LoVo (cell line): ENCODE results near the gene TMA7B.

Source experiments
- DNase-seq: peaks from one replicate; pipeline ENCODE4 v3.0.0-alpha.2; 2016; ENCODE audit warnings: low spot score

The TMA7B gene

DNA sequence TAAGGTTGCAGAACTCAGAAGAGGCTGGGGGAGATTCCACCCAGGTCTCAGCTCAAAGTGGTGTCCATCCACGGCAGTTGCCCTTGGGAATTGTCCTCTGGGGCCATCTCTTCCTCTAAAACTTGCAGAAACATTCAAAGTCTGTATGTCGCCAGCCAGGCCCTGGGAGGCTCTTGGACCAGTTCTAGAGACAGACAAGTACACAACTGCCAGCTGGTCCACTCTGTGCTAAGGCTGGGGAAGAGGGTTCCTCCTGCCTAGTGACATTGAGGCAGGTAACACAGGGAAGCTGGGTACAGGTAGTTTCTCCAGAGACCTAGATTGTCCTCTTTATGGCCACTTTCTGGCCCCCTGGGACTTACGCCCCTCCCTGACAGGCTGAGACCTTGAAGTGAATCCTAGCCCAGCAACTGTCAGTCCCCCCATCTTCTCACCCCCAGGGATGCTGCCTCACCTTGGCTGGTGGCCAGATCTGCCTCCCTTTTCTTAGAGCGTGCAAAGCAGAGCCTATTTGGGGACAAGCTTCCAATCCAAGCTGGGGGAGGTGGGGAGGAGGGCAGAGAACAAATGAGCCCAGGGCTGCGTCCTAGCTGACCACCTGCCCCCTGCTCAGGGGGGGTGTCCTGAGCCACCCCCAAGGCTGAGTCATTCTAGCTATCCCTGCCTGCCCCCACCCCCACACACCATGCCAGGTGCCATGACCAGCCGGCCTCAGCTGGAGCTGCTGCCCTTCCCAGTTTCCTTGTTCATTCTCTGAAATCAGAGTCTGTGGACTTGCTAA, 42.9 kb downstream of the TMA7B start:
- DNase-seq: no peak

DNA sequence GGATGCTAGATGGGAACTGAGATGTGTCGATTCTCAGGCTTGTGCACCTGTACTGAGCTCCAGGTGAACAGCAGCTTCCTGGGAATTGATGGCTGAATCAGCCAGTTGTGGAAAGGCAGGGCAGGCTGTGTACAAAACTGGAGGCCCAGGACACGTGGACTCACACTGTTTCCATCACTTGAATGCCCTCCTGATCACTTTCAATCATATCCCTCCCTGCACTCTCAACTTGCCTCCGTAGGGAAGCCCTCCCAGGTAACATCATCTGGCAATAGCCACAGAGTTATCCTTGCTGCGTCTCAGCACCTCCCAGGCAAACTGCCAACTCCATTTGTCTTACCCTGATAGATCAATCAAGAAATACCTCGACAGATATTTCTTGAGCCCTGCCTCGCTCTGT, 44.6 kb downstream of the TMA7B start:
- no peak for DNase-seq

DNA sequence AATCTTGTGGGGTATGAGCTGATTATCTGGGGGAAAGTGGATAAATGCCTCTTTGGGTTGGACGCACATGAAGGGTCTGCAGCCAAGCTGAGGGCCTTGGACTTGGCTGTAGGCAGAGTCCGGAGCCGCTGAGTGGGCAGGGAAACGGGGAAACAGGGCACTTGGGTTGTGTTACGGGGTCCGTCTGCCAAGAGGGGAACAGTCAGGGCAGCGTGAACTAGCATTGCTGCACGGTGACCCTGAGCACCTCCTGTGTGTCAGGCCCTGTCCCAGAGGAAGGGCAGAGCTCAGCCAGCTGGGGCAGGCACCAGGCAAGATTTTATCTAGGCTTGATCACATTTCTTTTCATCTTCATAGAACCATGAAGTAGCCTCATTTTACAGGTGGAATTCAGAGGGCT, 46.4 kb downstream of the TMA7B start:
- DNase-seq: no peak

DNA sequence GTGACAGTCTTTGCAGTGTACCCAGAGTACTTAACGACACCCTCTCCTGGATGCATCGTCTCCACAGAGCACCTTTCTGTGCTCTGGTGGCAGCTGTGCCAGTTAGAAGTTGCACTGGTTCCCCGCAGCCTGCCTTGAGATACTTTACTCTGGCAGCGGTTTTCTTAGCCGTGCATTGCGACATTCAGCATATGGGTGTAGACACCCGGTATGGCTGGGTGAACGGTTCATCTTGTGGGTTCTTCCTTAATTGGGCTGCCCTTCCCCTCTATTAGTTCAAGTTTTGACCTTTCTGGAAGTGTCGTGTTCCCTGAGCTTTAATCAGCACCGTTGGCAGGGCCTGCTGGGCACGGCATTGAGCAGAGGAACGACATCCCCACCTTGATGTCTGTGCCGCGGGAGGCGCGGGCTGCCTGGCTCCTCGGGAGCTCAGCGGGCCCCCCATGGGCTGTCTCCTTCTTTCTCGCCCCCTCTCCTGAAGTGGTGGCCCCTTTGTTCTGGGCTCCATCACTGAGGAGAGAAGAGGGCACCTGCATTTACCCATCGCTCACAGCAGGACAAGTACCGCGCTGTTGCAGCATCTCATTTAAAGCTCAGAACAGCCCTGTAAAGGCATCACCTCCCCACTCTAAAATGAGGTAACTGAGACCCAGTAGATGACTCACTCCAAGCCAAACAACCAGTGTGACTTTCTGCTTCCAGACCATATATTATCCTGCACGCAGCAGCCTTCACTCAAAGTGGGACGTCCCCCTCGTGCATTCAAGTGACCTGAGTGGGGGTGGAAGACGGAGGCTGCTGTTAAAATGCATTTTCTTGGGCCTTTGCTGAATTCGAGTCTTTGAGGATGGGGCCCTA, 47.9 kb downstream of the TMA7B start:
- DNase-seq: no peak

DNA sequence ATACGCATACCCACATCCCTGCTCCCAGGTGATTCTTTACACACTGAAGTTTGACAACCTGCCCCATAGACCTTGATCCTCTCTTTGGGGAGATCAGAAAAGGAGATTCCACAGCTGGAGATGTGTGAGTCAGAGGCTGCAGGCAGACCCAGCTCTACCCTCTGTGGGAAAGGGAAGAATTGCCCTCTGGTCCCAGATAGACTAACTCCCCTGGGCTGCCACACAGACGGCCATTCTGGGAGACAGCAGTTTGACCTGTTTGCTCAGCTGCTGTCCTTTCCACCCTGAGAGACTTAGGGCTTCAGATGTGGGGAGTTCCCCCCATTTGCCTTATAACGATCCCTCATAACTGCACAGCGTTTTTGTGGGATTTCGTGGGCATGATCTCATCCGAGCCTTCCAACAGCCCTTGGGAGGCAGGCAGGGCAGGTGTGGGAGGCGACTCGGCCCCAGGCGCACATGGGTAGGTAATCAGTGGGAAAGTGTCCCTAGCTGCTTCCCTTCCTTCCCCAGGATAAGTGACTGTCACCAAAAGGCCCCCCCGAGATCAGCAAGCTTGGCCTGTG, 48.6 kb downstream of the TMA7B start:
- DNase-seq: no peak

DNA sequence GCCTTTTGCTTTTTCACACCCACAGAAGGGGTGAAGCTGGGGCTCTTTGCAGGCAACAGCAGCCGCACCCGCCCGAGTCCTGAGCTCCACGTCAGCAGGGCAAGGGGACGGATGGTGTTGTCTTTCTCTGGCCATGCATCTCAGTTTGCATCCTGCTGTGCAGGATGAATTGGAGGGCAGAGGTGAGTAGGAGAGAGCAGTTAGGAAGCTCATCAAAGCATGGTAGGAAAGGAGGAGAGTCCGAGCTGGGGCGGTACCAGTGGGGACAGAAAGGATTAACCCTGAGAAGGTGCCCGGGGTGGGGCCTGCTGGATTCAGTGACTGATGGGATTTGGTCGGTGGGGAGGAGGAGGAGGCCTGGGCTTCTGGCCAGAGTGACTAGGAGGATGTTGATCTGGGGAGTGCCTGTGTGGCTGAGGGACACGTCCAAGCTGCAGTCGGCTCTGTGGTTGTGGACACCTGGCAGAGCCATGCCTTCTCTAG, 49.1 kb downstream of the TMA7B start:
- DNase-seq: no peak

DNA sequence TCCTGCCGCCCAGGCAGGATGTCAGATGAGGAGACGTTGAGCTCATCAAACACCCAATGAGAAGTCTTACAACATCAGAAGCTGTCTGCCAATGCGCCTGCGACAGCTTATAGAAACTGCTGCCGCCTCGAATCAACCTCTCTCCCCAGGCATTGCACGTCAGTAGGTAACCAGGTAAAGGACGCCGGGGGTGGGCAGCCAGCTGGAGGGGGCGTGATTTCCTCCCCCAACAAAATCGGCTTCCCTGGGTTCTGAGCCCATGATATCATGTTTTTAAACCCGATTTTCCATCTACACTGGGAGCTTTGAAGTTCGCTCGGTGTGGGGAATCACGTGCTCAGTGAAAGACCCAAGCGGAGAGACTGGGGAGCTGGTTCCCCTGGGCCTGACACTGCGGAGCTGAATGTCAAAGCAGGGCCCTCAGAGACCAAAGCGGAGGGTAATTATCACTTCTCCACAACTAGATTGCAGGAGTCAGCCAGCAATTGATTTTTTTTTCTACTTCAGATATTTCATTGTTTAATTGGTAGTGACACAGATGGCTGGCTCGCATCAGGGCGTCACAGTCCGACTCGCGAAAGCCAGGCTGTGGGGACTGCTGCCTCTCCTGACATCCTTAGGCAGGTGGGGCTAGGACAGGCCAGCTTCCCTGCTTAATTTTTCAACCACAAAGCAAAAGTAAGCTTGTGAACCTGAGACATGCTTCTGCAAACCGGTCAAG, 49.9 kb downstream of the TMA7B start:
- DNase-seq: no peak

DNA sequence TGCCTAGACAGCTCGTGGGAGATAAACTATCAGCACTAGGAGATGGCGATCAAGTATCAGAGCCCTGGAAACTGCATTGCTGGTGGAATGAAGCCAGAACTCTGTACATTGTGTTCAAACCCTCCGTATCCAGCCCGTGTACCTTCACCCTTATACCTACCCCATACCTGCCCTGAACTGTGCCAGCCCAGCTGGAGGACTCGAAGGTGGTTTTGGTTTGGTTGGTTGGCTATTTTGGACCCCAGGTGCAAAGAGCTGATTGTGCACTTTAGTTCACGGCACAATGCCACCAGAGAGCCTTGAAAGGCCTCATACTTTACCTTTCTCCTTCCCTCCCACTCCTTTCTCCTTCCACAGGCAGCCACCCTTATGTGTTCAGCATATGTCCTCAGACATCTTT, 50.5 kb downstream of the TMA7B start:
- no peak for DNase-seq
